A549 (cell line): Measurements from ENCODE around the gene DLX1.

ENCODE experiments used
- CTCF ChIP-seq: fragments of >200 bp; sonication (Bioruptor Twin); formaldehyde crosslinking; IDR thresholded peaks from 3 replicates; pipeline ENCODE4 v1.5.1; 2016
- EP300 ChIP-seq, 2 experiments: fragments of >200 bp; sonication (Bioruptor Twin); formaldehyde crosslinking; IDR thresholded peaks; 2 replicates in 1 of 2; 3 replicates in 1 of 2; pipeline ENCODE4 v1.6.1; 2016 to 2017
- FOSL2 ChIP-seq, 2 experiments: fragments of 450-650 bp in 1 of 2; fragments of >200 bp in 1 of 2; sonication (Bioruptor Twin) in 1 of 2; formaldehyde crosslinking; IDR thresholded peaks; 2 replicates each; pipeline versions ENCODE4 v1.5.0 to v1.6.1; 2016 to 2020; ENCODE audit warnings: mild to moderate bottlenecking in 1 of 2, moderate library complexity in 1 of 2

- no peak for TF ChIP-seq EP300 (IDR thresholded peaks at IDR 0.05)
- no peak for TF ChIP-seq CTCF
- no peak for TF ChIP-seq FOSL2 (IDR thresholded peaks at IDR 0.05)
- TF ChIP-seq FOSL2 (CRISPR knock-in tag; IDR thresholded peaks at IDR 0.05) = no peak
Observed at GRCh38 chr2:172080641-172081220, 4.6 kb upstream of the DLX1 start.
